Cardiac muscle cell (in vitro differentiated cells and primary cell): ENCODE measurements around the gene OLFM3. TPM values are rescaled to one million over a fixed set of nuclear protein-coding genes. Genes with fewer than 3 reads are reported as not detected.
A peak's percentile ranks its signal among the peaks of the same experiment; 100 is the strongest.

ENCODE experiments used
- DNase-seq, 2 donors: peaks; one replicate each; pipeline versions ENCODE4 v3.0.0 to v3.0.0-alpha.2; 2010 to 2017; ENCODE audit warnings: low read depth in 1 of 2, low spot score in 1 of 2
- H3K27ac ChIP-seq: fragments of 200-600 bp; sonication (generic); 2 replicates; pipeline ENCODE4 v1.5.1; 2016
- H3K27me3 ChIP-seq: fragments of 200-600 bp; sonication (generic); 2 replicates; pipeline ENCODE4 v1.6.0; 2016; ENCODE audit warnings: control low read depth
- H3K36me3 ChIP-seq: fragments of 200-600 bp; sonication (generic); 2 replicates; pipeline ENCODE4 v1.5.1; 2016; ENCODE audit warnings: control low read depth
- H3K4me1 ChIP-seq: fragments of 200-600 bp; sonication (generic); 2 replicates; pipeline ENCODE4 v1.8.1; 2017; ENCODE audit warnings: low read depth, mild to moderate bottlenecking, mixed run types
- H3K4me3 ChIP-seq: fragments of 200-600 bp; sonication (generic); 2 replicates; pipeline ENCODE4 v1.5.1; 2016; ENCODE audit warnings: mild to moderate bottlenecking
- H3K9me3 ChIP-seq: fragments of 200-600 bp; sonication (generic); 2 replicates; pipeline ENCODE4 v1.5.1; 2017; ENCODE audit warnings: low read depth, mild to moderate bottlenecking, control low read depth
- CTCF ChIP-seq: IDR thresholded peaks from 2 replicates; pipeline ENCODE4 v1.5.1; 2012; ENCODE audit warnings: low read depth, mild to moderate bottlenecking, low read length
- polyA plus RNA-seq: library from polyadenylated mRNA; unstranded; fragments of >200 nt; fragmentation: Nextera tagmentation; extraction: Ambion mirVana; gene quantifications from 2 replicates; pipeline ENCODE4 v1.2.1, GENCODE V29; 2016
- total RNA-seq: library from RNA; depleted of rRNA; stranded (reverse); fragments of >200 nt; gene quantifications from 2 replicates; pipeline ENCODE4 v1.2.3, GENCODE V29; 2016

Gene OLFM3
- total RNA-seq (0.35 TPM in 1 of 2 replicates, not detected in the other), polyA plus RNA-seq (not detected in 2 replicates)

- Histone ChIP-seq H3K4me3 (peak within 1 kb of the TSS; percentile 8), H3K4me1 (no peaks in the 10 kb centered on the region), H3K27ac (no peak within 1 kb of the TSS), H3K9me3 (no peaks in the 10 kb centered on the region), H3K27me3 (peaks cover 19% of the 10 kb centered on the region), H3K36me3 (no peaks in the 10 kb centered on the region)
- TF ChIP-seq CTCF: no peak
- peak; percentile 9 to 93 for DNase-seq
Measured at GRCh38 chr1:101996825-101997465, at the start of gene OLFM3. OLFM3 (minus strand) TSS chr1:101996926.

DNA sequence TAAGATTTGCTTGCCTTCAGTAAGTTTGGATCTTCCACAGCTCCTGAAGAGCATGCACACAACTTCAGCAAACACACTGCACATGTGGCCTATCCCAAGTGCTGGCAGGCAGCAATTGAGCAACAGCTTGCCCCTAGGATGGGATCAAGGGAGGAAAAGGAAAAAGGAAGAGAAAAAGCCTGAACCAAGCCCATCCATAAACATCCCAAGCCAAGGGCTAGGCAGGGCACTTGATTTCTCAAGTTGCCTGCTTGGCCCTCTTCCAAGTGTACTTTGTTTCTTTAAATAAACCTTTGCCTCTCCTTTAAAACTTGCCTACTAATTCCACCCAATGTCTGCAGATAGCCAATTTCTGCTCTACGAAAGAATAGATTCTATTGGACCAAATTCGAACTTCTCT lies 49.0 kb upstream of the OLFM3 start:
- Histone ChIP-seq H3K4me1 (no peaks in the 10 kb centered on the region), H3K9me3 (no peaks in the 10 kb centered on the region), H3K36me3 (no peaks in the 10 kb centered on the region), H3K27me3 (no peaks in the 10 kb centered on the region), H3K4me3 (no peak overlapping the region), H3K27ac (no peak overlapping the region)
- DNase-seq: peak in 1 of 2 donors; percentile 52
- no peak for TF ChIP-seq CTCF

DNA sequence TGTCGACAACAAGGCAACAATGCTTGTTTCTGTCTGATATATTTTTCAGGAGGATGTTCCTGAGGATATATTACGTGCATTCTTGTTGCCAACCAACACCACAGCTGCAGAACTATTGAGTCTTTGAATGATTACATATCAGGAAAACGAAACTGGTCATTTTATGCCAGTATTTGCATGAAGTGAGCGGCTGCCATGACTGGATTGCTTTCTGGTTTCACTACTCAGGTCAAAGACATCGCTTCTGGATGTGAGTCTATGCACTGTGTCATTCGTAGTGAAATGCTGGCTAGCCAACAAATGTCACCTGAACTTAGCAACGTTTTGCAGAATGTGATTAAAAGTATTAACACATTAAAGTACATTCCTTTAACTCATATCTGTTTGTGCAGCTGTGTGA lies 35.8 kb upstream of the OLFM3 start:
- no peak overlapping the region for H3K27ac ChIP-seq
- no peaks in the 10 kb centered on the region for H3K9me3 ChIP-seq
- no peaks in the 10 kb centered on the region for H3K4me1 ChIP-seq
- no peak for TF ChIP-seq CTCF
- no peak for DNase-seq
- no peaks in the 10 kb centered on the region for H3K36me3 ChIP-seq
- no peaks in the 10 kb centered on the region for H3K27me3 ChIP-seq
- H3K4me3 ChIP-seq: no peak overlapping the region

GRCh38 chr1:102019530-102019929 lies 22.8 kb upstream of the OLFM3 start:
- no peak overlapping the region for H3K4me3 ChIP-seq
- TF ChIP-seq CTCF: no peak
- no peaks in the 10 kb centered on the region for H3K4me1 ChIP-seq
- DNase-seq: no peak
- H3K36me3 ChIP-seq: no peaks in the 10 kb centered on the region
- H3K9me3 ChIP-seq: peaks cover 4% of the 10 kb centered on the region
- H3K27ac ChIP-seq: no peak overlapping the region
- no peaks in the 10 kb centered on the region for H3K27me3 ChIP-seq

GRCh38 chr1:102015728-102016127 lies 19.0 kb upstream of the OLFM3 start:
- H3K4me1 ChIP-seq: no peaks in the 10 kb centered on the region
- H3K4me3 ChIP-seq: no peak overlapping the region
- TF ChIP-seq CTCF: no peak
- no peaks in the 10 kb centered on the region for H3K9me3 ChIP-seq
- no peak for DNase-seq
- no peaks in the 10 kb centered on the region for H3K36me3 ChIP-seq
- H3K27me3 ChIP-seq: no peaks in the 10 kb centered on the region
- no peak overlapping the region for H3K27ac ChIP-seq

DNA sequence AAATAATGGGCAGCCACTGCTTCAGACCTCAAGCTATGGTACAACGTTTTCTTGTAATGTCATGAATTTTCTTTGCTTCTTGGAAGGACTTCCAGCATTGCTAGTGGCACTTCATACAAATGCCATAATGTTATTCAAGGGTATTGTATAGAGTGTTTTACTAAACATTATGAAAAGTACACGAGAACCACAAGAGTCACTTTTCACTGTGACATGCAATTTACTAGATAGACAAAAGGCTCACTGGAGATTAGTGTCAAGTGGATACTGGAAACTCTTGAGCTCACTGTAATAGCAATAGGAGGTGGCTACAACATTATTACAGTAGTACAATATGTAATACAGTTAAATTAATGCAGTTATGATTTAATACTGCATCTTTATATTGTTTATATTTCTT lies 5.3 kb upstream of the OLFM3 start:
- no peak for DNase-seq
- Histone ChIP-seq H3K27me3 (peaks cover 7% of the 10 kb centered on the region), H3K4me1 (no peaks in the 10 kb centered on the region), H3K9me3 (no peaks in the 10 kb centered on the region), H3K27ac (no peak overlapping the region), H3K4me3 (no peak overlapping the region), H3K36me3 (no peaks in the 10 kb centered on the region)
- TF ChIP-seq CTCF: no peak
